Spleen (tissue), 11 donors: Measurements from ENCODE around the gene BZW2. TPM values are rescaled to one million over a fixed set of nuclear protein-coding genes. Genes with fewer than 3 reads are reported as not detected.
A peak's percentile ranks its signal among the peaks of the same experiment; 100 is the strongest.

ENCODE experiments used
- DNase-seq: peaks from one replicate; pipeline ENCODE4 v3.0.0-alpha.2; 2020
- H3K27ac ChIP-seq, 8 donors: fragments of 200-600 bp; sonication (generic) in 7 of 8; 1 replicate in 4 of 8; 2 replicates in 4 of 8; pipeline versions ENCODE4 v1.5.0 to v1.8.0; 2016 to 2021; ENCODE audit warnings: inconsistent platforms in 4 of 8, mild to moderate bottlenecking in 4 of 8, moderate library complexity in 1 of 8
- H3K27me3 ChIP-seq, 7 donors: fragments of 200-600 bp; sonication (generic) in 6 of 7; replicated peaks in 1 of 7; 1 replicate in 4 of 7; 2 replicates in 3 of 7; pipeline versions ENCODE4 v1.5.0 to v1.8.0; 2016 to 2021; ENCODE audit warnings: inconsistent platforms in 3 of 7, mild to moderate bottlenecking in 1 of 7
- H3K36me3 ChIP-seq, 6 donors: fragments of 200-600 bp; sonication (generic) in 5 of 6; 1 replicate in 4 of 6; 2 replicates in 2 of 6; pipeline versions ENCODE4 v1.5.0 to v1.8.0; 2016 to 2021; ENCODE audit warnings: inconsistent platforms in 2 of 6
- H3K4me1 ChIP-seq, 6 donors: fragments of 200-600 bp; sonication (generic) in 5 of 6; 1 replicate in 3 of 6; 2 replicates in 3 of 6; pipeline versions ENCODE4 v1.5.0 to v1.8.0; 2016 to 2021; ENCODE audit warnings: inconsistent platforms in 3 of 6
- H3K4me3 ChIP-seq, 8 donors: fragments of 200-600 bp; sonication (generic) in 7 of 8; 1 replicate in 4 of 8; 2 replicates in 4 of 8; pipeline versions ENCODE4 v1.5.0 to v1.8.0; 2016 to 2021; ENCODE audit warnings: inconsistent platforms in 4 of 8, mild to moderate bottlenecking in 4 of 8, moderate library complexity in 2 of 8
- H3K9me3 ChIP-seq, 8 donors: fragments of 200-600 bp; sonication (generic) in 7 of 8; 1 replicate in 4 of 8; 2 replicates in 4 of 8; pipeline versions ENCODE4 v1.5.0 to v1.8.0; 2016 to 2021; ENCODE audit warnings: inconsistent platforms in 4 of 8
- POLR2A ChIP-seq, 3 donors: fragments of 450-650 bp; IDR thresholded peaks; one replicate each; pipeline ENCODE4 v1.5.1; 2017; ENCODE audit warnings: antibody characterized with exemption in 3 of 3, mild to moderate bottlenecking in 1 of 3
- POLR2AphosphoS5 ChIP-seq, 3 donors: sonication (generic); formaldehyde crosslinking; IDR thresholded peaks; one replicate each; pipeline ENCODE4 v1.5.1; 2017; ENCODE audit warnings: antibody characterized with exemption in 3 of 3
- WGBS, 5 donors: extraction: QIAGEN DNeasy Blood & Tissue Kit in 3 of 5; methylation state at CpG; one replicate each; pipeline versions ENCODE4 v1.1.5 to v1.1.7; 2013 to 2018; 5-methylcytosine and 5-hydroxymethylcytosine counted together
- intact Hi-C: fragments of 100-400 bp; cut with DNase I; formaldehyde crosslinking; loops from one replicate; pipeline ENCODE4 v1.15.0; 2023; ENCODE audit warnings: low total_unique reads
- polyA plus RNA-seq, 3 donors: library from polyadenylated mRNA; stranded (reverse); fragments of 200-250 nt; gene quantifications; one replicate each; pipeline ENCODE4 v1.2.1, GENCODE V29; 2013
- total RNA-seq, 7 donors: library from RNA; depleted of rRNA in 3 of 7; stranded (reverse); fragments of >200 nt in 3 of 7; fragmentation: NEBNext Ultra II Directional in 4 of 7; extraction: Animal tissue kit (Norgen Biotek cat#: 25700) in 4 of 7; gene quantifications; one replicate each; pipeline versions ENCODE4 v1.1.0 to v1.2.1, GENCODE V29; 2016 to 2021
- TF ChIP-seq, protein P1 (sequence below), 11 experiments: fragments of 200-600 bp in 7 of 11; fragments of 450-650 bp in 4 of 11; sonication (generic) in 4 of 11; IDR thresholded peaks in 8 of 11; conservative IDR thresholded peaks in 3 of 11; 1 replicate in 7 of 11; 2 replicates in 4 of 11; pipeline versions ENCODE4 v1.4.0 to v1.8.0; 2016 to 2021; ENCODE audit warnings: antibody characterized with exemption in 11 of 11, inconsistent platforms in 4 of 11, mild to moderate bottlenecking in 1 of 11
- donor health status: healthy with polysubstance abuse.
- donor health status: DM: no; HTN: no; CAD: no; lungs with moderate emphysema.
- donor health status: DM: no; HTN: no; CAD: no.
- donor health status: Bipolar disorder and iron deficiency.
- donor health status: healthy.
- donor health status: DM: no; HTN: no; CAD: no.
- donor health status: DM: yes; HTN: yes; CAD: no.

Gene BZW2
- total and polyA plus RNA-seq, 10 donors, result 19.4 to 40.5 (median 26.8) TPM

DNA sequence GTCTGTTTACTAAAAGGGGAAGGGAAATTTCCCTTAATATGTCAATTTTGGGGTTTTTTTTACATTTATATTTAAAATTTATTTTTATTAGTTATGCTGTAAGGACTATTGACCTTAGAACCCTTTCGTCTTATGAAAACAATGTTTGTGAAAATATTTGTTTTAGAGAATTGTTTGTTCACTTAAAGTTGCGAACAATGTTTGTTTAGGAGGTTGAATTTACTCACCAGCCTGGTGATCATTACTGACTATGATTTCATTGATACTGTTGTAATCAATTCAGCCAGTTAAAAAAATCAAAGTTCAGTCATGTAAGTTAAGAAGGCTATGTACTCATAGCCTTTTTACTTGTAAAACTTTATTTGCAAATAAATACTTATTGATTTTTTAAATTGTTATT is 80.2 kb downstream of the BZW2 start:
- TF ChIP-seq, protein P1, sequence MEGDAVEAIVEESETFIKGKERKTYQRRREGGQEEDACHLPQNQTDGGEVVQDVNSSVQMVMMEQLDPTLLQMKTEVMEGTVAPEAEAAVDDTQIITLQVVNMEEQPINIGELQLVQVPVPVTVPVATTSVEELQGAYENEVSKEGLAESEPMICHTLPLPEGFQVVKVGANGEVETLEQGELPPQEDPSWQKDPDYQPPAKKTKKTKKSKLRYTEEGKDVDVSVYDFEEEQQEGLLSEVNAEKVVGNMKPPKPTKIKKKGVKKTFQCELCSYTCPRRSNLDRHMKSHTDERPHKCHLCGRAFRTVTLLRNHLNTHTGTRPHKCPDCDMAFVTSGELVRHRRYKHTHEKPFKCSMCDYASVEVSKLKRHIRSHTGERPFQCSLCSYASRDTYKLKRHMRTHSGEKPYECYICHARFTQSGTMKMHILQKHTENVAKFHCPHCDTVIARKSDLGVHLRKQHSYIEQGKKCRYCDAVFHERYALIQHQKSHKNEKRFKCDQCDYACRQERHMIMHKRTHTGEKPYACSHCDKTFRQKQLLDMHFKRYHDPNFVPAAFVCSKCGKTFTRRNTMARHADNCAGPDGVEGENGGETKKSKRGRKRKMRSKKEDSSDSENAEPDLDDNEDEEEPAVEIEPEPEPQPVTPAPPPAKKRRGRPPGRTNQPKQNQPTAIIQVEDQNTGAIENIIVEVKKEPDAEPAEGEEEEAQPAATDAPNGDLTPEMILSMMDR (IDR thresholded peaks at IDR 0.05 in 8 of 11, conservative IDR thresholded peaks at IDR 0.05 in 3 of 11), result no peak
- TF ChIP-seq POLR2A (IDR thresholded peaks at IDR 0.05), result no peak
- no peak for TF ChIP-seq POLR2AphosphoS5 (IDR thresholded peaks at IDR 0.05)

GRCh38 chr7:16727736-16728135 is 81.8 kb downstream of the BZW2 start:
- no peaks in the 10 kb centered on the region for H3K27me3 ChIP-seq
- H3K4me3 ChIP-seq, result no peak overlapping the region
- H3K9me3 ChIP-seq, result no peaks in the 10 kb centered on the region
- H3K36me3 ChIP-seq, result no peaks in the 10 kb centered on the region
- TF ChIP-seq, protein P1 (IDR thresholded peaks at IDR 0.05 in 8 of 11, conservative IDR thresholded peaks at IDR 0.05 in 3 of 11), result no peak
- TF ChIP-seq POLR2AphosphoS5 (IDR thresholded peaks at IDR 0.05) (no peak), POLR2A (IDR thresholded peaks at IDR 0.05) (no peak)
- no peak overlapping the region for H3K27ac ChIP-seq
- intact Hi-C loops, result no loop called here
- no peaks in the 10 kb centered on the region for H3K4me1 ChIP-seq
- WGBS, 5 donors, result 88 to 98% (median 93%) methylated on average over 4 of the region's 4 CpGs
- DNase-seq, result no peak

More for the DNA sequence above, 80.2 kb downstream of the BZW2 start:
- Histone ChIP-seq H3K4me3 (no peak overlapping the region), H3K36me3 (no peaks in the 10 kb centered on the region), H3K27ac (no peak overlapping the region), H3K9me3 (no peaks in the 10 kb centered on the region), H3K27me3 (no peaks in the 10 kb centered on the region), H3K4me1 (no peaks in the 10 kb centered on the region)
- no peak for DNase-seq
- WGBS, 5 donors, result 92 to 98% (median 96%) methylated on average over 2 of the region's 2 CpGs
- intact Hi-C loops, result no loop called here

GRCh38 chr7:16728811-16729210 is 82.8 kb downstream of the BZW2 start:
- no peak overlapping the region for H3K4me3 ChIP-seq
- no peaks in the 10 kb centered on the region for H3K9me3 ChIP-seq
- intact Hi-C loops, result no loop called here
- no peaks in the 10 kb centered on the region for H3K4me1 ChIP-seq
- 89 to 95% (median 94%) methylated on average over 9 to 10 of the region's 10 CpGs for WGBS, 5 donors
- TF ChIP-seq POLR2A (IDR thresholded peaks at IDR 0.05), result no peak
- no peak for TF ChIP-seq POLR2AphosphoS5 (IDR thresholded peaks at IDR 0.05)
- TF ChIP-seq, protein P1 (IDR thresholded peaks at IDR 0.05 in 8 of 11, conservative IDR thresholded peaks at IDR 0.05 in 3 of 11), result no peak
- no peaks in the 10 kb centered on the region for H3K36me3 ChIP-seq
- no peaks in the 10 kb centered on the region for H3K27me3 ChIP-seq
- no peak for DNase-seq
- H3K27ac ChIP-seq, result no peak overlapping the region

DNA sequence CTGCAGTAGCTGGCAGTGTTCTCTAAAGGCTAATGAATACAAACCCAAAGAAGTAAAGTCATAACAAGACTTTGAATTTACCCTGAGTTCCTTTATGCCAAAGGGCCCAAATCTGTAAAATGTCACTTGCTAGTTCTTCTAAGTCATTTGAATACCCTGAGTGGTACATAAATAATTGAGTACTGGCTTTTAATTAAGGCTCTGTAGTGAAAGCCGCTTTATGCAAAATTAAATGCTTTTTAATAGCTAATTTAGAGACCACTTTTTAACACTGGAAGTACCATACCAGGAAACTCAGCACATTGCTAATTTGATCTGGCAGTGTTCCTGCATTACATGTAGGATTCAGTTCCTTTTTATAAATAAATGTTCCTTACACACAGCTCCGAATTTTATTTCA is 83.6 kb downstream of the BZW2 start:
- Histone ChIP-seq H3K27me3 (no peaks in the 10 kb centered on the region), H3K36me3 (no peaks in the 10 kb centered on the region), H3K9me3 (no peaks in the 10 kb centered on the region), H3K27ac (peak overlapping the region in 1 of 8 donors; percentile 44), H3K4me3 (no peak overlapping the region), H3K4me1 (no peaks in the 10 kb centered on the region)
- TF ChIP-seq, protein P1 (IDR thresholded peaks at IDR 0.05 in 8 of 11, conservative IDR thresholded peaks at IDR 0.05 in 3 of 11), result no peak
- no peak for TF ChIP-seq POLR2A (IDR thresholded peaks at IDR 0.05)
- no peak for TF ChIP-seq POLR2AphosphoS5 (IDR thresholded peaks at IDR 0.05)
- 82 to 91% (median 86%) methylated on average over 2 of the region's 2 CpGs for whole genome bisulfite sequencing, 5 donors
- intact Hi-C loops, result no loop called here
- DNase-seq, result no peak
